H1 (cell line): ENCODE data around the gene UBE2D2. TPM values are rescaled to one million over a fixed set of nuclear protein-coding genes. Genes with fewer than 3 reads are reported as not detected.

Experiments used
- CTCF ChIA-PET: fragments of 300-600 bp; sonication (Branson Sonifier 250); formaldehyde crosslinking; loops from one replicate; lab custom pipeline; 2021; ENCODE audit not compliant: partially characterized antibody; lab: Charles Lee
- POLR2A ChIA-PET: fragments of 300-600 bp; sonication (Branson Sonifier 250); formaldehyde crosslinking; loops from one replicate; lab custom pipeline; 2021; ENCODE audit warnings: inconsistent platforms; ENCODE audit not compliant: partially characterized antibody; lab: Charles Lee
- DNase-seq, 2 experiments: peaks; one replicate each; pipeline versions ENCODE4 v3.0.0 to v3.0.0-alpha.2; 2010 to 2022; ENCODE audit warnings: low spot score in 2 of 2, low read depth in 1 of 2, mixed read lengths in 1 of 2
- FAIRE-seq: peaks from 2 replicates; lab custom pipeline; 2011; peaks lifted over from hg19 to GRCh38; lab: Jason Lieb, UNC
- H2AFZ ChIP-seq: 2 replicates; pipeline ENCODE4 v1.8.1; 2012; ENCODE audit warnings: low read length, inconsistent platforms
- H2AK5ac ChIP-seq: 2 replicates; pipeline ENCODE4 v1.6.1; 2013; ENCODE audit warnings: low read depth, low read length
- H2BK120ac ChIP-seq: replicated peaks from 2 replicates; pipeline ENCODE3; 2013; ENCODE audit warnings: low read depth, low read length, inconsistent platforms
- H2BK12ac ChIP-seq: 2 replicates; pipeline ENCODE4 v1.6.1; 2013; ENCODE audit warnings: low read depth, low read length
- H2BK15ac ChIP-seq: 2 replicates; pipeline ENCODE4 v1.6.1; 2013; ENCODE audit warnings: low read length
- H2BK20ac ChIP-seq: 2 replicates; pipeline ENCODE4 v1.6.1; 2013; ENCODE audit warnings: low read length
- H2BK5ac ChIP-seq: 2 replicates; pipeline ENCODE4 v1.6.1; 2013; ENCODE audit warnings: low read depth, low read length
- H3K14ac ChIP-seq: 2 replicates; pipeline ENCODE4 v1.6.1; 2013; ENCODE audit warnings: inconsistent platforms; ENCODE audit not compliant: insufficient read length
- H3K18ac ChIP-seq: 2 replicates; pipeline ENCODE4 v1.6.1; 2013; ENCODE audit warnings: low read length; ENCODE audit errors: extremely low read depth
- H3K23ac ChIP-seq: 2 replicates; pipeline ENCODE4 v1.6.1; 2013; ENCODE audit warnings: inconsistent platforms; ENCODE audit not compliant: insufficient read length
- H3K23me2 ChIP-seq: 2 replicates; pipeline ENCODE4 v1.6.1; 2013; ENCODE audit warnings: low read depth, low read length
- H3K27ac ChIP-seq: 2 replicates; pipeline ENCODE4 v1.6.1; 2011; ENCODE audit warnings: low read depth, low read length, inconsistent platforms
- H3K27me3 ChIP-seq, 4 experiments: replicated peaks in 1 of 4; 1 replicate in 1 of 4; 2 replicates in 3 of 4; pipeline versions ENCODE4 v1.6.1 to v1.8.1; 2011 to 2013; ENCODE audit warnings: low read length in 3 of 4, mild to moderate bottlenecking in 3 of 4, inconsistent platforms in 2 of 4, mixed read lengths in 2 of 4, moderate library complexity in 1 of 4; ENCODE audit not compliant: control insufficient read depth in 3 of 4, insufficient read depth in 3 of 4; ENCODE audit errors: extremely low read depth in 1 of 4
- H3K36me3 ChIP-seq, 4 experiments: 2 replicates each; pipeline versions ENCODE4 v1.6.1 to v1.8.1; 2011 to 2013; ENCODE audit warnings: mild to moderate bottlenecking in 4 of 4, low read length in 3 of 4, moderate library complexity in 2 of 4, control low read depth in 1 of 4, inconsistent platforms in 1 of 4; ENCODE audit not compliant: insufficient read depth in 4 of 4, control insufficient read depth in 2 of 4
- H3K4ac ChIP-seq: replicated peaks from 2 replicates; pipeline ENCODE3; 2013; ENCODE audit warnings: low read length, low read depth, mixed read lengths, inconsistent platforms; ENCODE audit not compliant: insufficient read length
- H3K4me1 ChIP-seq, 4 experiments: replicated peaks in 1 of 4; 1 replicate in 1 of 4; 2 replicates in 3 of 4; pipeline versions ENCODE4 v1.6.1 to v1.8.1; 2011 to 2013; ENCODE audit warnings: low read length in 3 of 4, inconsistent platforms in 2 of 4, mixed read lengths in 1 of 4; ENCODE audit not compliant: insufficient read depth in 4 of 4, control insufficient read depth in 3 of 4
- H3K4me2 ChIP-seq, 2 experiments: 2 replicates each; pipeline versions ENCODE4 v1.6.1 to v1.8.1; 2011 to 2013; ENCODE audit warnings: low read depth in 2 of 2, low read length in 2 of 2, control low read depth in 1 of 2, inconsistent platforms in 1 of 2, mild to moderate bottlenecking in 1 of 2; ENCODE audit not compliant: insufficient read depth in 1 of 2
- H3K4me3 ChIP-seq, 4 experiments: fragments of 200-600, 300-600 bp in 1 of 4; sonication (generic), shearing (Covaris generic), sonication (Bioruptor Twin) in 1 of 4; 2 replicates each; pipeline versions ENCODE4 v1.5.1 to v1.8.1; 2011 to 2016; ENCODE audit warnings: low read length in 4 of 4, low read depth in 3 of 4, control low read depth in 2 of 4, inconsistent platforms in 2 of 4, mild to moderate bottlenecking in 2 of 4, mixed read lengths in 1 of 4, moderate library complexity in 1 of 4; ENCODE audit not compliant: insufficient read depth in 2 of 4; ENCODE audit errors: extremely low read depth in 1 of 4
- H3K56ac ChIP-seq: replicated peaks from 2 replicates; pipeline ENCODE3; 2013; ENCODE audit warnings: low read depth, mild to moderate bottlenecking, mixed read lengths, low read length, inconsistent platforms; ENCODE audit not compliant: insufficient read length
- H3K79me1 ChIP-seq: 2 replicates; pipeline ENCODE4 v1.6.1; 2013; ENCODE audit warnings: low read depth, low read length, control low read depth
- H3K79me2 ChIP-seq, 2 experiments: 2 replicates each; pipeline versions ENCODE4 v1.6.1 to v1.8.1; 2012 to 2013; ENCODE audit warnings: low read length in 2 of 2, mild to moderate bottlenecking in 2 of 2, inconsistent platforms in 1 of 2; ENCODE audit not compliant: insufficient read depth in 2 of 2, control insufficient read depth in 1 of 2
- H3K9ac ChIP-seq, 4 experiments: replicated peaks in 1 of 4; 1 replicate in 1 of 4; 2 replicates in 3 of 4; pipeline versions ENCODE4 v1.6.1 to v1.8.1; 2011 to 2013; ENCODE audit warnings: low read depth in 3 of 4, low read length in 3 of 4, control low read depth in 2 of 4, mild to moderate bottlenecking in 2 of 4, moderate library complexity in 2 of 4, inconsistent platforms in 1 of 4; ENCODE audit errors: extremely low read depth in 1 of 4
- H3K9me3 ChIP-seq, 2 experiments: 2 replicates each; pipeline versions ENCODE4 v1.6.1 to v1.8.1; 2012 to 2013; ENCODE audit warnings: mild to moderate bottlenecking in 2 of 2, moderate library complexity in 2 of 2, control low read depth in 1 of 2, inconsistent platforms in 1 of 2, low read depth in 1 of 2, low read length in 1 of 2, mixed read lengths in 1 of 2; ENCODE audit not compliant: insufficient read depth in 2 of 2
- H4K20me1 ChIP-seq, 2 experiments: replicated peaks in 1 of 2; 2 replicates each; pipeline versions ENCODE3 to v1.8.1; 2011 to 2013; ENCODE audit warnings: inconsistent platforms in 2 of 2, low read length in 2 of 2, mild to moderate bottlenecking in 1 of 2; ENCODE audit not compliant: insufficient read depth in 2 of 2, control insufficient read depth in 1 of 2
- H4K5ac ChIP-seq: 2 replicates; pipeline ENCODE4 v1.6.1; 2013; ENCODE audit warnings: low read length, low read depth, mixed read lengths, inconsistent platforms; ENCODE audit not compliant: insufficient read length
- H4K8ac ChIP-seq: 2 replicates; pipeline ENCODE4 v1.8.0; 2013; ENCODE audit warnings: mild to moderate bottlenecking, moderate library complexity, low read length, inconsistent platforms; ENCODE audit not compliant: insufficient read depth; ENCODE audit errors: extremely low read depth
- H4K91ac ChIP-seq: replicated peaks from 2 replicates; pipeline ENCODE3; 2013; ENCODE audit warnings: low read length, mixed read lengths, inconsistent platforms; ENCODE audit not compliant: insufficient read length
- ASH2L ChIP-seq: fragments of 200-600, 300-600 bp; sonication (generic); IDR thresholded peaks from one replicate; pipeline ENCODE4 v1.7.1; 2017; ENCODE audit warnings: low read length
- CHD2 ChIP-seq: IDR thresholded peaks from 2 replicates; pipeline ENCODE4 v1.6.1; 2012; ENCODE audit warnings: low read length, improper control_type of control experiment
- SIN3A ChIP-seq, 2 experiments: IDR thresholded peaks in 1 of 2; conservative IDR thresholded peaks in 1 of 2; 2 replicates each; pipeline ENCODE4 v1.6.1; 2011 to 2012; ENCODE audit warnings: low read length in 2 of 2, improper control_type of control experiment in 1 of 2, low read depth in 1 of 2, mild to moderate bottlenecking in 1 of 2
- WGBS, 2 experiments: shearing (Covaris generic) in 1 of 2; methylation state at CpG; one replicate each; pipeline versions ENCODE4 v1.1.6 to v1.1.7; 2013 to 2015; ENCODE audit warnings: low lambda C conversion rate in 2 of 2, mixed read lengths in 2 of 2, inconsistent platforms in 1 of 2, low coverage in 1 of 2, missing lambda C conversion rate in 1 of 2; ENCODE audit not compliant: insufficient replicate concordance in 2 of 2, insufficient coverage in 1 of 2, insufficient read length in 1 of 2; ENCODE audit errors: extremely low coverage in 1 of 2, missing lambda C conversion rate in 1 of 2; 5-methylcytosine and 5-hydroxymethylcytosine counted together
- polyA plus RNA-seq, 7 experiments: library from polyadenylated mRNA; depleted of rRNA in 3 of 7; stranded (reverse) in 5 of 7; unstranded in 2 of 7; fragments of >200 nt in 5 of 7; fragments of 200-250 nt in 2 of 7; gene quantifications; 1 replicate in 5 of 7; 2 replicates in 1 of 7; 4 replicates in 1 of 7; pipeline versions ENCODE4 v1.2.1 to v1.2.3, GENCODE V29; 2011 to 2013; ENCODE audit warnings: missing spikeins in 2 of 7, mixed read lengths in 2 of 7
- total RNA-seq: library from RNA; stranded (reverse); fragmentation: NEBNext Ultra II Directional; extraction: Animal tissue kit (Norgen Biotek cat#: 25700); gene quantifications from 2 replicates; pipeline ENCODE4 v1.2.1, GENCODE V29; 2021

UBE2D2 gene
- total and polyA plus RNA-seq, 2 of the 8 experiments (the other 6 are each of a cell fraction or from before 2014, with no cell fraction given) = 66.9 to 203 TPM

DNA sequence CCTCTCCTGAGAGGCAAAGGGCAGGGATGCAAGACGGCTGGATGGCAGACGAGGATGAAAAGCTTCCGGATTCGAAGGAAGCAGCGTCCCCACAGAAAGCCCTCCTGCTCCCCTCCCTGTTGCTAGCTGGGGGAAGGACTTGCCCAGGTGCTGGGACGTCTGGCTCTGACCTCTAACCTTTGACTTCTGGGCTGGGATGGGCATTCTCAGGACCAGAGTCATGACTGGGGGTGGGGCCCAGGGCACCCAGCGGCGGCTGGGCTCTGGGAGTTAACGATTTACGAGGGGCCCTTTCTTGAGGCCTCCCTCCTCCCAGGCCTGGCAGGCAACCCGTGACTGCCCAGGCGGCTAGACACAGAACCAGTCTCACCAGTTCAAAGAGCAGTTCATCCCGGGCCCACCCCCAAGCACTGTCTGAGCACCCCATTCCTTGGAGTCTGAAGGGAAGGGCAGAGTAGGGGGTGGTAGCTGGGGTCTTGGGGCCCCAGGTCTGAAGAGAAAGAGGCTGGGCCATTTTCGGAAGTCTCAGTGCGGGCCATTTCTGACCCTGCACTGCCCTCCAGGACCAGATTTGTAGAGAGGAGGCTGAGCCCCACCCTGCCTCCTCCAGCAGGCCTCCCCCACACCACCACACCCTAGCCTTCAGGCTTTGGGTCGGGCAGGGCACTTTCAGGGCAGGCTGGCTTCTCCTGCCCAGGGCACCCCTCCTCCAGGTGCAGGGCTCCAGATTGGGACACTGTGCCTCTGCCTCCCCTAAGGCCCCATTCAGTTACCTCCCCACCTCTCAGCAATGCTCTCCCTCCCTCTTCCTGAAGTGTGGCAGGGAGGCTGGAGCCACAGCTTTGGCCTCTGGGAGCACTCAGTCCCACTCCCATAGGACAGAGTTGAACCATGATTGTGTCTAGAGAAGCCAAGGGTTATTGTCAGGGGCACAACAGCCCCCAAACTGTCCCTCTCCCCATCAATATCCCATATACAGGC lies 82.0 kb downstream of the UBE2D2 start:
- Histone ChIP-seq H4K8ac (peak overlapping the region; percentile 60; the same call in 1 of the 2 replicates), H4K91ac (peak overlapping the region; percentile 29), H3K36me3 (no peaks in the 10 kb centered on the region), H3K4me3 (no peak overlapping the region; a peak in 1 of 8 replicates), H3K4me2 (peak overlapping the region; percentile 1 to 16; a peak in 1 of 4 replicates), H3K56ac (no peak overlapping the region), H3K4ac (peak overlapping the region; percentile 6), H3K9ac (no peak overlapping the region), H2BK120ac (no peak overlapping the region), H3K27me3 (peaks cover 3 to 30% (median 22%) of the 10 kb centered on the region in 4 experiments), H3K79me1 (no peaks in the 10 kb centered on the region; the same call in 1 of the 2 replicates), H3K23ac (no peak overlapping the region), H2BK15ac (peak overlapping the region; percentile 74), H3K27ac (no peak overlapping the region), H2AK5ac (peak overlapping the region; percentile 72; the same call in 1 of the 2 replicates), H2BK5ac (peak overlapping the region; percentile 26; the same call in 1 of the 2 replicates), H4K5ac (no peak overlapping the region), H3K14ac (no peak overlapping the region), H2BK20ac (0 out of 2 replicates have a peak overlapping the region, but pooled peaks have one; percentile 21), H3K9me3 (no peaks in the 10 kb centered on the region), H4K20me1 (peaks cover 0 to 3% of the 10 kb centered on the region in 2 experiments), H2AFZ (no peak overlapping the region), H3K4me1 (peaks cover 18 to 62% (median 49%) of the 10 kb centered on the region in 4 experiments), H3K79me2 (no peaks in the 10 kb centered on the region), H3K18ac (peak overlapping the region; percentile 68), H2BK12ac (peak overlapping the region; percentile 63; the same call in 1 of the 2 replicates), H3K23me2 (peaks cover 12% of the 10 kb centered on the region; the same call in 1 of the 2 replicates)
- ChIA-PET POLR2A (interaction anchor here (0.6 to 14.7 kb wide), 8 partner anchors 6 to 110 kb away, joined by 3 to 212 read pairs (median 5); no protein-coding TSS in a partner anchor), CTCF (interaction anchor here (0.7 to 20.3 kb wide), 8 partner anchors 7 to 327 kb away, joined by 3 to 385 read pairs (median 4); no protein-coding TSS in a partner anchor)
- DNase-seq (peak in 1 of 2 experiments; percentile 67), FAIRE-seq (no peak)
- TF ChIP-seq CHD2 = no peak
- peak; percentile 20 for TF ChIP-seq ASH2L
- TF ChIP-seq SIN3A (conservative IDR thresholded peaks at IDR 0.05 in 1 of 2, IDR thresholded peaks at IDR 0.05 in 1 of 2; ENCODE audit: low read depth in 1 of 2, low read length in 2 of 2) = no peak
- 40% methylated on average over 15 of the region's 16 CpGs; no CpG with 5 or more reads in 1 of the 2 experiments for WGBS, 2 experiments
